HCT116 (cell line): Measurements from ENCODE around the gene KLHDC7B. TPM values are rescaled to one million over a fixed set of nuclear protein-coding genes. Genes with fewer than 3 reads are reported as not detected.

Experiments used
- ATAC-seq: fragments of 200-7000 bp; cut with Tn5 transposase; 2 replicates; pipeline ENCODE4 v1.9.1; 2020; ENCODE audit warnings: mild to moderate bottlenecking, moderate library complexity
- BruUV-seq: library from RNA; stranded (reverse); fragments of 400-500 nt; replicated peaks from 2 replicates; lab custom pipeline; 2021; lab: Mats Ljungman, UMichigan
- CTCF ChIA-PET: fragments of 300-600 bp; sonication (Branson Sonifier 250); formaldehyde crosslinking; loops from one replicate; lab custom pipeline; 2021; ENCODE audit warnings: antibody characterized with exemption; lab: Charles Lee
- POLR2A ChIA-PET: fragments of 300-600, 350-600 bp; sonication (Branson Sonifier 250); formaldehyde crosslinking; loops from one replicate; lab custom pipeline; 2021; ENCODE audit warnings: antibody characterized with exemption; lab: Charles Lee
- RAD21 ChIA-PET, 2 experiments: fragments of 300-600 bp; sonication (Branson Sonifier 250); formaldehyde crosslinking; loops; one replicate each; lab custom pipeline; 2023; ENCODE audit warnings: low total read pairs in 2 of 2; ENCODE audit not compliant: uncharacterized antibody in 2 of 2, unreplicated experiment in 2 of 2, low non-redundant PET in 1 of 2; lab: Charles Lee
- DNase-seq: peaks from one replicate; pipeline ENCODE4 v3.0.0-alpha.2; 2010; ENCODE audit warnings: low read depth, low spot score
- H2AFZ ChIP-seq: fragments of 200-600 bp; shearing (Covaris generic), sonication (generic); 2 replicates; pipeline ENCODE4 v1.6.1; 2017; ENCODE audit warnings: low read depth, mixed run types, mixed read lengths, antibody characterized with exemption, low read length; ENCODE audit not compliant: poor library complexity, severe bottlenecking
- H3K27ac ChIP-seq: 2 replicates; pipeline ENCODE4 v1.5.1; 2012; ENCODE audit warnings: low read depth, low read length
- H3K27me3 ChIP-seq: fragments of 200-600 bp; sonication (generic); 2 replicates; pipeline ENCODE4 v1.6.1; 2016; ENCODE audit warnings: mixed run types, low read length, mixed read lengths; ENCODE audit not compliant: insufficient read depth
- H3K36me3 ChIP-seq, 2 experiments: fragments of 200-500 bp in 1 of 2; fragments of 200-600 bp in 1 of 2; sonication (Bioruptor generic) in 1 of 2; sonication (generic) in 1 of 2; 2 replicates each; pipeline versions ENCODE4 v1.5.1 to v1.6.1; 2014 to 2016; ENCODE audit warnings: low read length in 2 of 2, inconsistent platforms in 1 of 2, mixed read lengths in 1 of 2, mixed run types in 1 of 2; ENCODE audit not compliant: insufficient read depth in 2 of 2, control insufficient read depth in 1 of 2
- H3K4me1 ChIP-seq, 2 experiments: fragments of 200-600 bp in 1 of 2; sonication (generic) in 1 of 2; 2 replicates each; pipeline versions ENCODE4 v1.5.1 to v1.6.1; 2012 to 2017; ENCODE audit warnings: low read length in 2 of 2, inconsistent platforms in 1 of 2, mild to moderate bottlenecking in 1 of 2, mixed read lengths in 1 of 2, mixed run types in 1 of 2, moderate library complexity in 1 of 2; ENCODE audit not compliant: insufficient read depth in 2 of 2, control insufficient read depth in 1 of 2
- H3K4me2 ChIP-seq: fragments of 200-600 bp; sonication (generic); 2 replicates; pipeline ENCODE4 v1.6.1; 2017; ENCODE audit warnings: mixed run types, low read length, mixed read lengths
- H3K4me3 ChIP-seq, 2 experiments: fragments of 200-600 bp in 1 of 2; sonication (generic) in 1 of 2; replicated peaks in 1 of 2; 2 replicates each; pipeline ENCODE4 v1.5.1; 2011 to 2016; ENCODE audit warnings: low read length in 2 of 2, control low read depth in 1 of 2, low read depth in 1 of 2, mild to moderate bottlenecking in 1 of 2, mixed read lengths in 1 of 2, mixed run types in 1 of 2
- H3K79me2 ChIP-seq: fragments of 200-600 bp; sonication (generic); 2 replicates; pipeline ENCODE4 v1.6.1; 2017; ENCODE audit warnings: mild to moderate bottlenecking, mixed run types, low read length, moderate library complexity, mixed read lengths; ENCODE audit not compliant: insufficient read depth
- H3K9ac ChIP-seq: fragments of 200-600 bp; sonication (generic); 2 replicates; pipeline ENCODE4 v1.6.1; 2016; ENCODE audit warnings: low read length, mixed read lengths
- H3K9me2 ChIP-seq: fragments of 200-600 bp; sonication (generic), shearing (Covaris generic); 2 replicates; pipeline ENCODE4 v1.6.1; 2017; ENCODE audit warnings: mixed run types, mild to moderate bottlenecking, moderate library complexity; ENCODE audit not compliant: insufficient read depth
- H3K9me3 ChIP-seq, 2 experiments: fragments of 200-500 bp in 1 of 2; fragments of 200-600 bp in 1 of 2; sonication (Bioruptor generic) in 1 of 2; sonication (generic) in 1 of 2; 2 replicates each; pipeline ENCODE4 v1.6.1; 2014 to 2017; ENCODE audit warnings: low read length in 2 of 2, mixed read lengths in 2 of 2, inconsistent platforms in 1 of 2, low read depth in 1 of 2, mild to moderate bottlenecking in 1 of 2, mixed run types in 1 of 2, moderate library complexity in 1 of 2; ENCODE audit not compliant: control insufficient read depth in 1 of 2, insufficient read depth in 1 of 2
- H4K20me1 ChIP-seq: fragments of 200-600 bp; sonication (generic), shearing (Covaris generic); 2 replicates; pipeline ENCODE4 v1.6.1; 2017; ENCODE audit warnings: mixed run types, mild to moderate bottlenecking, moderate library complexity; ENCODE audit not compliant: insufficient read depth
- CBX3 ChIP-seq: IDR thresholded peaks from 2 replicates; pipeline ENCODE4 v1.6.1; 2012; ENCODE audit warnings: low read depth
- CEBPB ChIP-seq: IDR thresholded peaks from 2 replicates; pipeline ENCODE4 v1.6.1; 2012; ENCODE audit warnings: low read depth
- EGR1 ChIP-seq: IDR thresholded peaks from 2 replicates; pipeline ENCODE4 v1.6.1; 2012; ENCODE audit warnings: low read depth
- ELF1 ChIP-seq: IDR thresholded peaks from 2 replicates; pipeline ENCODE4 v1.6.1; 2012; ENCODE audit warnings: low read depth, borderline replicate concordance
- EZH2 ChIP-seq: fragments of 200-600 bp; sonication (generic); IDR thresholded peaks from 2 replicates; pipeline ENCODE4 v1.6.1; 2017; ENCODE audit warnings: antibody characterized with exemption, mixed run types
- FOSL1 ChIP-seq: IDR thresholded peaks from 2 replicates; pipeline ENCODE4 v1.6.1; 2012; ENCODE audit warnings: low read depth
- JUND ChIP-seq: IDR thresholded peaks from 2 replicates; pipeline ENCODE4 v1.6.1; 2012
- POLR2A ChIP-seq: IDR thresholded peaks from 2 replicates; pipeline ENCODE4 v1.7.0; 2011; ENCODE audit warnings: borderline replicate concordance; ENCODE audit not compliant: insufficient read depth, insufficient read length; ENCODE audit errors: extremely low read depth
- POLR2AphosphoS5 ChIP-seq: IDR thresholded peaks from 2 replicates; pipeline ENCODE4 v1.6.1; 2011; ENCODE audit warnings: mild to moderate bottlenecking, low read depth, low read length, moderate library complexity
- RAD21 ChIP-seq: IDR thresholded peaks from 2 replicates; pipeline ENCODE4 v1.6.1; 2012; ENCODE audit warnings: low read depth, mild to moderate bottlenecking
- SIN3A ChIP-seq: IDR thresholded peaks from 2 replicates; pipeline ENCODE4 v1.6.1; 2012; ENCODE audit warnings: low read depth
- SP1 ChIP-seq: IDR thresholded peaks from 2 replicates; pipeline ENCODE4 v1.6.1; 2012; ENCODE audit warnings: low read depth
- ZFX ChIP-seq: fragments of 450-650 bp; IDR thresholded peaks from 2 replicates; pipeline ENCODE4 v1.6.1; 2017
- intact Hi-C: fragments of 100-400 bp; cut with micrococcal nuclease; formaldehyde crosslinking; loops from 2 replicates; pipeline ENCODE4 v1.10.0; 2022
- total RNA-seq: library from RNA; stranded (reverse); gene quantifications from one replicate; pipeline ENCODE4 v1.2.1, GENCODE V29; 2021; ENCODE audit not compliant: unreplicated experiment
- TF ChIP-seq, protein P1 (sequence below): IDR thresholded peaks from 2 replicates; pipeline ENCODE4 v1.6.1; 2012
- TF ChIP-seq, protein P2 (sequence below): IDR thresholded peaks from 2 replicates; pipeline ENCODE4 v1.6.1; 2011; ENCODE audit warnings: mild to moderate bottlenecking, low read length, moderate library complexity; ENCODE audit not compliant: insufficient replicate concordance; ENCODE audit errors: extremely low read depth
- TF ChIP-seq, protein P3 (sequence below), 3 experiments: fragments of 200-600 bp in 1 of 3; sonication (generic) in 1 of 3; IDR thresholded peaks in 2 of 3; conservative IDR thresholded peaks in 1 of 3; 2 replicates each; pipeline ENCODE4 v1.5.1; 2012 to 2017; ENCODE audit warnings: low read depth in 2 of 3, low read length in 2 of 3, antibody characterized with exemption in 1 of 3, borderline replicate concordance in 1 of 3, control low read depth in 1 of 3, mild to moderate bottlenecking in 1 of 3, mixed read lengths in 1 of 3, mixed run types in 1 of 3, moderate library complexity in 1 of 3; ENCODE audit not compliant: insufficient read depth in 1 of 3

The KLHDC7B gene
- total RNA-seq, 1 experiment from 2014 or later: 0.69 TPM

DNA sequence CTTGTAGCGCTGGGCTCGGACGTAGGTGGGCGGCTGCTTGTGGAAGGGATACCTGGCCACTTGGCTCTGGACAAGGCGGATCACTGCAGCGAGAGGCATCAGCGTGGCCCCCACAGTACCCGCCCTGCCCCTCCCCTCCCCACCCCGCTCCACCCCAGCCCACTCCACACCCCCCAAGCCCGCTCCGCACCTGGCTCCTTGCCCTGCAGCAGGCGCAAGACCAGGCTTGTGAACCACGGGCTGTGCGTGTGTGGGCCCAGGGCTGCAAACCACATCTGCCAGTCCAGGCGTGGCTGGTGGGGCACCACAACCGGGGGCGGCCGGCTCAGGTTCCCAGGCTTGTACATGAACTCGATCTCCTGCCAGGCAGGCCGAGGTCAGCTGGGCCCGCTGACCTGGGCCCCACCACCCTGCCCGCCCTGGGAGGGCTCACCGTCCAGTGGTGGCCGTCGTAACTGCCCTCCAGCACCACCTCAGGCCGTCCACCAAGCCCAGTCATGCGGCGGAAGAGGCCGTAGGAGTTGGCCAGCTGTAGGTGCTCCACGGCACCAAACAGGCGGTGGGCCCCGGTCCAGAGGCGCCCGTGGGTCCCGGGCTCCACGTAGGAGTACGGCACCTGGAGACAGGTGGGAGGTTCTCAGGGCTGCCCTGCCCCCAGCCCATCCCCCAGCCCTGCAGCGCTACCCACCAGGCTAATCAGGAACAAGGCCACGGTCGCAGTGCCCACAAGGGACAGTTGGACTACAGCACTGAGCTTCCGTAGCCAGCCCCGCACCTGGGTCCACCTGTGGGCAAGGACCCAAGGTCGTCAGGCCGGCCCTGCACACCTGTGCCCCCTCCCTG is 41.1 kb upstream of the KLHDC7B start:
- Histone ChIP-seq H3K9me3 (no peaks in the 10 kb centered on the region), H3K4me2 (no peak overlapping the region), H3K4me3 (no peak overlapping the region), H3K27me3 (no peaks in the 10 kb centered on the region), H3K9me2 (no peaks in the 10 kb centered on the region), H4K20me1 (no peaks in the 10 kb centered on the region), H3K9ac (no peak overlapping the region), H3K36me3 (peaks cover 0 to 8% of the 10 kb centered on the region in 2 experiments; a peak in 1 of 4 replicates), H3K4me1 (peaks cover 8 to 17% of the 10 kb centered on the region in 2 experiments), H3K79me2 (peaks cover 32% of the 10 kb centered on the region), H3K27ac (no peak overlapping the region; the same call in 1 of the 2 replicates), H2AFZ (no peak overlapping the region)
- BruUV-seq: no TSS peak
- no peak for DNase-seq
- TF ChIP-seq ELF1 (no peak), EGR1 (no peak), CEBPB (no peak), JUND (no peak)
- TF ChIP-seq, protein P1, sequence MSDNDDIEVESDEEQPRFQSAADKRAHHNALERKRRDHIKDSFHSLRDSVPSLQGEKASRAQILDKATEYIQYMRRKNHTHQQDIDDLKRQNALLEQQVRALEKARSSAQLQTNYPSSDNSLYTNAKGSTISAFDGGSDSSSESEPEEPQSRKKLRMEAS: no peak
- ChIA-PET CTCF (no interaction called here), POLR2A (no interaction called here), RAD21 (no interaction called here)
- intact Hi-C loops: no loop called here
- no peak for ATAC-seq

DNA sequence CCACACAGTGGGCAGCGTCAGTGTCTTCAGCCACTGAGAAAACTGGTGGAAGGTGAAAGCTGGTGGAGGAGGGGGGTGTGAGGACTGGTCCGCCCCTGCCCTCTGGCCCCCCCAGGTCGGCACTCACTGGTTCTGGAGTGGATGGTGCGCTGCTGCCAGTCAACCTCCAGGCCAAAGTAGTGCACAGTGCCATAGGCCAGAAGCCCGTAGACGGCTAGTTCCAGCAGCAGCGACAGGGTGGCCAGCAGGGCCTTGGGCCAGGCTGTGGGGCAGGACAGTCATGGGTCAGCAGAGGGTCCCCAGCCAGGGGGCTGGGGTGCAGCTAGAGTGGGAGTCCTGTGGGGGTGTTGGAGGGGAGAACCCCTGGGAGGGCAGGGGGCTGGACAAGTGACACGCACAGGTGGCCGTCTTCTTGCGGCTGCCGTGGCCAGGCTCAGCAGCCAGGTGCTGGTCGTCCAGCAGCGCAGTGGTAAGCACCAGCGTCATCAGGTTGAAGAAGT is 40.4 kb upstream of the KLHDC7B start:
- intact Hi-C loops: no loop called here
- no peak overlapping the region for H3K4me2 ChIP-seq
- POLR2A ChIA-PET: no interaction called here
- no peaks in the 10 kb centered on the region for H3K9me2 ChIP-seq
- no peak overlapping the region for H3K9ac ChIP-seq
- peaks cover 10 to 17% of the 10 kb centered on the region in 2 experiments for H3K4me1 ChIP-seq
- peak overlapping the region; percentile 18; the same call in 1 of the 2 replicates for H3K27ac ChIP-seq
- H3K9me3 ChIP-seq: no peaks in the 10 kb centered on the region
- RAD21 ChIA-PET: no interaction called here
- no TSS peak for BruUV-seq
- H3K4me3 ChIP-seq: no peak overlapping the region
- CTCF ChIA-PET: no interaction called here
- DNase-seq (no peak), ATAC-seq (no peak)
- no peaks in the 10 kb centered on the region for H3K27me3 ChIP-seq
- H3K36me3 ChIP-seq: peaks cover 0 to 8% of the 10 kb centered on the region in 2 experiments; a peak in 1 of 4 replicates
- no peak overlapping the region for H2AFZ ChIP-seq
- H3K79me2 ChIP-seq: peaks cover 40% of the 10 kb centered on the region
- no peaks in the 10 kb centered on the region for H4K20me1 ChIP-seq
- no peak for TF ChIP-seq SIN3A
- TF ChIP-seq POLR2AphosphoS5: no peak
- TF ChIP-seq EGR1: no peak
- TF ChIP-seq ZFX: no peak
- TF ChIP-seq, protein P2, sequence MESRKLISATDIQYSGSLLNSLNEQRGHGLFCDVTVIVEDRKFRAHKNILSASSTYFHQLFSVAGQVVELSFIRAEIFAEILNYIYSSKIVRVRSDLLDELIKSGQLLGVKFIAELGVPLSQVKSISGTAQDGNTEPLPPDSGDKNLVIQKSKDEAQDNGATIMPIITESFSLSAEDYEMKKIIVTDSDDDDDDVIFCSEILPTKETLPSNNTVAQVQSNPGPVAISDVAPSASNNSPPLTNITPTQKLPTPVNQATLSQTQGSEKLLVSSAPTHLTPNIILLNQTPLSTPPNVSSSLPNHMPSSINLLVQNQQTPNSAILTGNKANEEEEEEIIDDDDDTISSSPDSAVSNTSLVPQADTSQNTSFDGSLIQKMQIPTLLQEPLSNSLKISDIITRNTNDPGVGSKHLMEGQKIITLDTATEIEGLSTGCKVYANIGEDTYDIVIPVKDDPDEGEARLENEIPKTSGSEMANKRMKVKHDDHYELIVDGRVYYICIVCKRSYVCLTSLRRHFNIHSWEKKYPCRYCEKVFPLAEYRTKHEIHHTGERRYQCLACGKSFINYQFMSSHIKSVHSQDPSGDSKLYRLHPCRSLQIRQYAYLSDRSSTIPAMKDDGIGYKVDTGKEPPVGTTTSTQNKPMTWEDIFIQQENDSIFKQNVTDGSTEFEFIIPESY: no peak
- no peak for TF ChIP-seq RAD21
- no peak for TF ChIP-seq EZH2
- TF ChIP-seq POLR2A: no peak
- TF ChIP-seq CBX3: no peak
- TF ChIP-seq, protein P3, sequence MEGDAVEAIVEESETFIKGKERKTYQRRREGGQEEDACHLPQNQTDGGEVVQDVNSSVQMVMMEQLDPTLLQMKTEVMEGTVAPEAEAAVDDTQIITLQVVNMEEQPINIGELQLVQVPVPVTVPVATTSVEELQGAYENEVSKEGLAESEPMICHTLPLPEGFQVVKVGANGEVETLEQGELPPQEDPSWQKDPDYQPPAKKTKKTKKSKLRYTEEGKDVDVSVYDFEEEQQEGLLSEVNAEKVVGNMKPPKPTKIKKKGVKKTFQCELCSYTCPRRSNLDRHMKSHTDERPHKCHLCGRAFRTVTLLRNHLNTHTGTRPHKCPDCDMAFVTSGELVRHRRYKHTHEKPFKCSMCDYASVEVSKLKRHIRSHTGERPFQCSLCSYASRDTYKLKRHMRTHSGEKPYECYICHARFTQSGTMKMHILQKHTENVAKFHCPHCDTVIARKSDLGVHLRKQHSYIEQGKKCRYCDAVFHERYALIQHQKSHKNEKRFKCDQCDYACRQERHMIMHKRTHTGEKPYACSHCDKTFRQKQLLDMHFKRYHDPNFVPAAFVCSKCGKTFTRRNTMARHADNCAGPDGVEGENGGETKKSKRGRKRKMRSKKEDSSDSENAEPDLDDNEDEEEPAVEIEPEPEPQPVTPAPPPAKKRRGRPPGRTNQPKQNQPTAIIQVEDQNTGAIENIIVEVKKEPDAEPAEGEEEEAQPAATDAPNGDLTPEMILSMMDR (IDR thresholded peaks at IDR 0.05 in 2 of 3, conservative IDR thresholded peaks at IDR 0.05 in 1 of 3; ENCODE audit: borderline replicate concordance in 1 of 3, insufficient read depth in 1 of 3, low read depth in 2 of 3, low read length in 2 of 3): no peak
- no peak for TF ChIP-seq FOSL1
- TF ChIP-seq, protein P1: no peak
- TF ChIP-seq SP1: no peak
